ENCODE measurements around the gene CAPN12.

- TF ChIP-seq GATA3 (IDR thresholded peaks at IDR 0.05; ENCODE audit: low read depth, low read length) (no peak), GATA2 (IDR thresholded peaks at IDR 0.05; ENCODE audit: low read depth, low read length) (no peak)
Observed at GRCh38 chr19:38695317-38695683, 49.0 kb downstream of the CAPN12 start.

Data from SH-SY5Y (cell line).